Aorta (tissue), 4 donors: Measurements from ENCODE around the gene MKKS. TPM values are rescaled to one million over a fixed set of nuclear protein-coding genes. Genes with fewer than 3 reads are reported as not detected.

ENCODE experiments used
- polyA plus RNA-seq, 2 donors: library from polyadenylated mRNA; stranded (reverse); fragments of 200-250 nt; gene quantifications; one replicate each; pipeline ENCODE4 v1.2.3, GENCODE V29; 2013
- total RNA-seq, 2 donors: library from RNA; stranded (reverse); fragmentation: NEBNext Ultra II Directional; extraction: Animal tissue kit (Norgen Biotek cat#: 25700); gene quantifications; one replicate each; pipeline ENCODE4 v1.2.1, GENCODE V29; 2021
- donor health status: healthy with polysubstance abuse.
- donor health status: Bipolar disorder and iron deficiency.
- donor health status: DM: no; HTN: no; CAD: no.
- donor health status: DM: yes; HTN: yes; CAD: no.

Gene MKKS
- total and polyA plus RNA-seq, 4 donors: 12.0 to 19.4 (median 16.9) TPM

Other genes starting within 250 kb of the MKKS start
- 10 to 100 TPM; 10.9 to 15.5 TPM for gene SNAP25, start 215.4 kb downstream of the MKKS start, total RNA-seq
- gene SNAP25, start 215.4 kb downstream of the MKKS start, polyA plus RNA-seq: 1 to 10 TPM; 2.1 to 3.3 TPM
- gene SLX4IP, start 1.1 kb upstream of the MKKS start, total RNA-seq: 1 to 10 TPM; 3.5 to 5.6 TPM
- 1 to 10 TPM; 1.4 to 3.0 TPM for gene SLX4IP, start 1.1 kb upstream of the MKKS start, polyA plus RNA-seq
- 100 to 1,000 TPM; 133 to 226 TPM for gene JAG1, start 239.8 kb upstream of the MKKS start, total RNA-seq
- 100 to 1,000 TPM in 1 of 2 donors, 10 to 100 TPM in 1; 22.4 to 166 TPM for gene JAG1, start 239.8 kb upstream of the MKKS start, polyA plus RNA-seq